HUDEP-2 (cell line): ENCODE data around the gene ZNF549.

Source experiments
- DNase-seq, 76 experiments: peaks; one replicate each; lab custom pipeline; 2025; ENCODE audit not compliant: unreplicated experiment in 76 of 76; lab: John Stamatoyannopoulos, UW

ZNF549 gene

GRCh38 chr19:57566396-57567265 is 39.5 kb downstream of the ZNF549 start:
- peak in 5 of 76 experiments; percentile 3 to 11 (median 9) for DNase-seq

- no peak for DNase-seq
Observed at GRCh38 chr19:57570707-57571106, 43.6 kb downstream of the ZNF549 start.

GRCh38 chr19:57572415-57572947 is 45.3 kb downstream of the ZNF549 start:
- no peak for DNase-seq

GRCh38 chr19:57576661-57577060 is 49.5 kb downstream of the ZNF549 start:
- no peak for DNase-seq

- DNase-seq: peak; percentile 44 to 99 (median 97)
Observed at GRCh38 chr19:57578487-57579205, 51.5 kb downstream of the ZNF549 start, which contains the start of gene ZNF416. ZNF416 (minus strand) TSS chr19:57578911; CDS start chr19:57578704, 207 bp downstream.

- DNase-seq: no peak
Observed at GRCh38 chr19:57583104-57583520, 56.0 kb downstream of the ZNF549 start.

- peak in 62 of 76 experiments; percentile 10 to 94 (median 62) for DNase-seq
Observed at GRCh38 chr19:57583521-57584416, 56.6 kb downstream of the ZNF549 start, which contains the start of gene ZIK1. ZIK1 (plus strand) TSS chr19:57584145; CDS start chr19:57584357, 212 bp downstream.

GRCh38 chr19:57587529-57587928 is 60.4 kb downstream of the ZNF549 start:
- no peak for DNase-seq

- no peak for DNase-seq
Observed at GRCh38 chr19:57599377-57599760, 72.2 kb downstream of the ZNF549 start.

GRCh38 chr19:57599761-57600383 is 72.7 kb downstream of the ZNF549 start, which contains the start of gene ZNF530:
ZNF530 (plus strand) TSS chr19:57599885; CDS start chr19:57604346, 4,461 bp downstream.
- DNase-seq: peak in 75 of 76 experiments; percentile 49 to 97 (median 90)

- DNase-seq: no peak
Observed at GRCh38 chr19:57606931-57607330, 79.8 kb downstream of the ZNF549 start.
